B cell (primary cell): ENCODE measurements around the gene TRIO.

Experiments used
- CTCF ChIP-seq: fragments of 200-600 bp; IDR thresholded peaks from one replicate; pipeline ENCODE4 v1.8.0; 2022; ENCODE audit warnings: antibody characterized with exemption, mild to moderate bottlenecking
- EZH2 ChIP-seq: IDR thresholded peaks from 2 replicates; pipeline ENCODE4 v1.6.1; 2012; ENCODE audit warnings: borderline replicate concordance, low read depth, mild to moderate bottlenecking, moderate library complexity, low read length; ENCODE audit not compliant: insufficient read depth, poor library complexity, severe bottlenecking

- TF ChIP-seq CTCF = no peak
- TF ChIP-seq EZH2 = no peak
Observed at GRCh38 chr5:14417276-14417730, 274.2 kb downstream of the TRIO start.
